Naive thymus-derived CD8-positive, alpha-beta T cell (primary cell): ENCODE measurements around the gene CRACR2B. TPM values are rescaled to one million over a fixed set of nuclear protein-coding genes. Genes with fewer than 3 reads are reported as not detected.

Experiments used
- ATAC-seq, 2 donors: fragments of 150-1000 bp; cut with Tn5 transposase in 1 of 2; sonication (Bioruptor Pico), chemical (Tn5 transposase) in 1 of 2; 1 replicate in 1 of 2; 2 replicates in 1 of 2; pipeline ENCODE4 v1.10.0; 2021; ENCODE audit warnings: mild to moderate bottlenecking in 2 of 2, moderate library complexity in 2 of 2
- POLR2A ChIA-PET: fragments of 350-600 bp; sonication (Branson Sonifier 250); formaldehyde crosslinking; loops from one replicate; lab custom pipeline; 2021; ENCODE audit warnings: antibody characterized with exemption; lab: Charles Lee
- DNase-seq, 10 donors: peaks; one replicate each; pipeline versions ENCODE4 v3.0.0 to v3.0.0-alpha.2; 2020 to 2022
- H3K27ac Mint-ChIP-seq, 10 donors: one replicate each; pipeline ENCODE4 v1.8.0; 2020 to 2022; ENCODE audit warnings: mild to moderate bottlenecking in 10 of 10, mixed read lengths in 10 of 10, moderate library complexity in 4 of 10, inconsistent platforms in 1 of 10
- H3K27me3 Mint-ChIP-seq, 5 donors: one replicate each; pipeline ENCODE4 v1.8.0; 2021 to 2022; ENCODE audit warnings: mixed read lengths in 5 of 5
- H3K36me3 Mint-ChIP-seq, 3 donors: one replicate each; pipeline ENCODE4 v1.8.0; 2020 to 2022; ENCODE audit warnings: mixed read lengths in 3 of 3, mild to moderate bottlenecking in 2 of 3, inconsistent platforms in 1 of 3
- H3K4me1 Mint-ChIP-seq, 4 donors: one replicate each; pipeline ENCODE4 v1.8.0; 2021 to 2022; ENCODE audit warnings: mixed read lengths in 4 of 4
- H3K4me3 Mint-ChIP-seq, 10 donors: one replicate each; pipeline ENCODE4 v1.8.0; 2020 to 2022; ENCODE audit warnings: mild to moderate bottlenecking in 10 of 10, mixed read lengths in 10 of 10, moderate library complexity in 6 of 10, inconsistent platforms in 1 of 10
- H3K9me3 Mint-ChIP-seq, 9 donors: one replicate each; pipeline ENCODE4 v1.8.0; 2020 to 2022; ENCODE audit warnings: mixed read lengths in 9 of 9, mild to moderate bottlenecking in 3 of 9, inconsistent platforms in 1 of 9, moderate library complexity in 1 of 9
- polyA plus RNA-seq, 3 donors: library from polyadenylated mRNA; unstranded; fragments of 300-500 nt; fragmentation: Illumina TruSeq; gene quantifications; one replicate each; pipeline ENCODE4 v1.2.3, GENCODE V29; 2021
- total RNA-seq, 8 experiments: library from RNA in 2 of 8; stranded (reverse) in 2 of 8; gene quantifications; one replicate each; pipeline ENCODE4 v1.2.3 and lab custom pipeline; 2021 to 2026

Gene CRACR2B
- total and polyA plus RNA-seq, 5 experiments from 2014 or later: 0.18 to 0.85 (median 0.60) TPM; not detected in 2

GRCh38 chr11:837189-837989 is 9.7 kb downstream of the CRACR2B start:
- DNase-seq (no peak), ATAC-seq (no peak)
- Mint-ChIP-seq H3K9me3 (no peaks in the 10 kb centered on the region), H3K4me3 (no peak overlapping the region), H3K4me1 (peaks cover 7 to 38% (median 21%) of the 10 kb centered on the region in 4 donors), H3K27ac (no peak overlapping the region), H3K36me3 (peaks cover 0 to 9% (median 0%) of the 10 kb centered on the region in 3 donors), H3K27me3 (no peaks in the 10 kb centered on the region)
- POLR2A ChIA-PET: interaction anchor here (1.0 to 12.0 kb wide), 4 partner anchors 7 to 17 kb away, joined by 4 to 127 read pairs (median 4); partner anchors contain the start of gene PNPLA2

DNA sequence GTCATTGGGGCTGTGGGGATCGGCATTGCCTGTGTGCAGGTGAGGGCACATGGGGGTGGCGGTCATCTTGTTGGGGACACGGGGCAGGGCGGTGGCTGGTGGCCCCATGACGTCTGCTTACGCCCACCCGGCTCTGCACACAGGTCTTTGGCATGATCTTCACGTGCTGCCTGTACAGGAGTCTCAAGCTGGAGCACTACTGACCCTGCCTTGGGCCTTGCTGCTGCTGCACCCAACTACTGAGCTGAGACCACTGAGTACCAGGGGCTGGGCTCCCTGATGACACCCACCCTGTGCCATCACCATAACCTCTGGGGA is 10.2 kb downstream of the CRACR2B start:
- Mint-ChIP-seq H3K27me3 (no peaks in the 10 kb centered on the region), H3K9me3 (no peaks in the 10 kb centered on the region), H3K27ac (no peak overlapping the region), H3K36me3 (peaks cover 0 to 9% (median 0%) of the 10 kb centered on the region in 3 donors), H3K4me1 (peaks cover 7 to 38% (median 20%) of the 10 kb centered on the region in 4 donors), H3K4me3 (peak overlapping the region in 1 of 10 donors; percentile 38)
- DNase-seq (no peak), ATAC-seq (no peak)
- POLR2A ChIA-PET: interaction anchor here (0.6 to 12.0 kb wide), 4 partner anchors 10 to 19 kb away, joined by 4 to 127 read pairs (median 4); partner anchors contain the start of gene PNPLA2

- H3K4me3 Mint-ChIP-seq: peak overlapping the region in 1 of 10 donors; percentile 14
- H3K27ac Mint-ChIP-seq: peak overlapping the region in 4 of 10 donors; percentile 31 to 54 (median 42)
- no peaks in the 10 kb centered on the region for H3K9me3 Mint-ChIP-seq
- H3K27me3 Mint-ChIP-seq: no peaks in the 10 kb centered on the region
- POLR2A ChIA-PET: interaction anchor here (0.6 to 12.0 kb wide), 3 partner anchors 9 to 18 kb away, joined by 4 to 127 read pairs (median 4); partner anchors contain the start of gene PNPLA2
- H3K4me1 Mint-ChIP-seq: peaks cover 9 to 41% (median 24%) of the 10 kb centered on the region in 4 donors
- ATAC-seq: no peak
- peaks cover 0 to 9% (median 0%) of the 10 kb centered on the region in 3 donors for H3K36me3 Mint-ChIP-seq
- no peak for DNase-seq
Observed at GRCh38 chr11:838441-839279, 10.9 kb downstream of the CRACR2B start.

GRCh38 chr11:839280-839623 is 11.5 kb downstream of the CRACR2B start:
- H3K27ac Mint-ChIP-seq: peak overlapping the region in 1 of 10 donors; percentile 4
- peaks cover 0 to 9% (median 0%) of the 10 kb centered on the region in 3 donors for H3K36me3 Mint-ChIP-seq
- H3K4me1 Mint-ChIP-seq: peaks cover 8 to 41% (median 27%) of the 10 kb centered on the region in 4 donors
- no peak for ATAC-seq
- H3K27me3 Mint-ChIP-seq: no peaks in the 10 kb centered on the region
- H3K4me3 Mint-ChIP-seq: no peak overlapping the region
- no peak for DNase-seq
- H3K9me3 Mint-ChIP-seq: no peaks in the 10 kb centered on the region
- POLR2A ChIA-PET: interaction anchor here (6.1 to 12.0 kb wide), 3 partner anchors 9 to 19 kb away, joined by 51 to 127 read pairs (median 92); partner anchors contain the start of genes CD151, CRACR2B and PNPLA2

- H3K9me3 Mint-ChIP-seq: no peaks in the 10 kb centered on the region
- no peaks in the 10 kb centered on the region for H3K27me3 Mint-ChIP-seq
- POLR2A ChIA-PET: interaction anchor here (1.2 to 6.2 kb wide), 6 partner anchors 10 to 42 kb away, joined by 3 to 92 read pairs (median 7); partner anchors contain the start of genes CD151, CRACR2B and PNPLA2
- DNase-seq (no peak), ATAC-seq (no peak)
- H3K27ac Mint-ChIP-seq: peak overlapping the region in 2 of 10 donors; percentile 38 to 46
- H3K4me3 Mint-ChIP-seq: peak overlapping the region in 9 of 10 donors; percentile 48 to 91 (median 80)
- H3K36me3 Mint-ChIP-seq: peaks cover 0 to 9% (median 0%) of the 10 kb centered on the region in 3 donors
- H3K4me1 Mint-ChIP-seq: peaks cover 11 to 41% (median 30%) of the 10 kb centered on the region in 4 donors
Observed at GRCh38 chr11:839875-840617, 12.3 kb downstream of the CRACR2B start.

DNA sequence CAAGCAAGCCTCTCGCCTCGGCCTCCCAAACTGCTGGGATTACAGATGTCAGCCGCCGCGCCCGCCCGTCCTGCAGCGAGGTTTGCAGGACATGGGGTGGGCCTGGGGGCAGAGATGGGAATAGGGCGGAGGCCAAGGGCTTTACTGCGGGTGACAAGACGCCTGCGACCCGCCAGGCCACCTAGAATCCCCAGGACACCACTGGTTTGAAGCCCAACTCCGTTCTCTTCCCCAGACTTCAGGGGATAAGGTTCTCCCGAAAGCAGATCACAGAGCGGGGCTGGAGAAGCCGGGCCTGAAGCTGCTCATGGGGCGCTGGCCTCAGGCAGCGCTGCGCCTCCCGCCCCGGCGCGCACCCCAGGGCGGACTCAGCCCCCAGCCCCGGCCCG is 14.3 kb downstream of the CRACR2B start:
- peak in 1 of 2 donors; percentile 4 for ATAC-seq
- H3K4me3 Mint-ChIP-seq: peak overlapping the region; percentile 78 to 91 (median 84)
- POLR2A ChIA-PET: interaction anchor here (0.6 to 6.2 kb wide), 8 partner anchors 8 to 69 kb away, joined by 3 to 92 read pairs (median 10); partner anchors contain the start of genes CD151, CHID1, CRACR2B and PNPLA2

GRCh38 chr11:842370-843002 is 14.8 kb downstream of the CRACR2B start, which contains the start of the genes POLR2L and TSPAN4:
Gene POLR2L (minus strand): TSS chr11:842529. CDS start chr11:842508, 21 bp downstream.
Gene TSPAN4 (plus strand): TSS chr11:842852. CDS start chr11:850305, 7,453 bp downstream.
- Mint-ChIP-seq H3K27me3 (peaks cover 0 to 1% (median 0%) of the 10 kb centered on the region in 5 donors), H3K27ac (peak within 1 kb of the TSS in 9 of 10 donors; percentile 62 to 83 (median 75)), H3K9me3 (no peaks in the 10 kb centered on the region), H3K36me3 (peaks cover 0 to 9% (median 0%) of the 10 kb centered on the region in 3 donors), H3K4me1 (peaks cover 11 to 41% (median 36%) of the 10 kb centered on the region in 4 donors), H3K4me3 (peak within 1 kb of the TSS; percentile 78 to 91 (median 85))
- DNase-seq (peak; percentile 68 to 98 (median 84)), ATAC-seq (peak; percentile 78 to 81)
- POLR2A ChIA-PET: interaction anchor here (0.9 to 6.2 kb wide), 14 partner anchors 8 to 279 kb away, joined by 3 to 92 read pairs (median 6); partner anchors contain the start of genes CD151, CHID1, CRACR2B and PHRF1

More for the DNA sequence above, 14.3 kb downstream of the CRACR2B start:
- Mint-ChIP-seq H3K27me3 (peaks cover 0 to 1% (median 0%) of the 10 kb centered on the region in 5 donors), H3K9me3 (no peaks in the 10 kb centered on the region), H3K36me3 (peaks cover 0 to 9% (median 0%) of the 10 kb centered on the region in 3 donors), H3K4me1 (peaks cover 11 to 42% (median 36%) of the 10 kb centered on the region in 4 donors), H3K27ac (peak overlapping the region in 9 of 10 donors; percentile 59 to 83 (median 71))
- no peak for DNase-seq

GRCh38 chr11:843086-843734 is 15.5 kb downstream of the CRACR2B start:
- POLR2A ChIA-PET: interaction anchor here (0.6 to 6.2 kb wide), 15 partner anchors 9 to 280 kb away, joined by 3 to 92 read pairs (median 4); partner anchors contain the start of genes AP2A2, CD151, CHID1 and CRACR2B
- Mint-ChIP-seq H3K4me3 (peak overlapping the region; percentile 68 to 90 (median 79)), H3K36me3 (peaks cover 0 to 9% (median 0%) of the 10 kb centered on the region in 3 donors), H3K27me3 (peaks cover 0 to 1% (median 0%) of the 10 kb centered on the region in 5 donors), H3K4me1 (peaks cover 11 to 41% (median 36%) of the 10 kb centered on the region in 4 donors), H3K27ac (peak overlapping the region in 9 of 10 donors; percentile 44 to 79 (median 71)), H3K9me3 (no peaks in the 10 kb centered on the region)
- ATAC-seq: peak in 1 of 2 donors; percentile 14
- DNase-seq: no peak

- H3K4me3 Mint-ChIP-seq: peak overlapping the region; percentile 68 to 90 (median 79)
- H3K27ac Mint-ChIP-seq: peak overlapping the region; percentile 44 to 79 (median 70)
- peaks cover 11 to 47% (median 41%) of the 10 kb centered on the region in 4 donors for H3K4me1 Mint-ChIP-seq
- POLR2A ChIA-PET: interaction anchor here (1.0 to 6.2 kb wide), 7 partner anchors 7 to 67 kb away, joined by 4 to 92 read pairs (median 10); partner anchors contain the start of genes CD151, CHID1, CRACR2B and PNPLA2
- peak in 1 of 2 donors; percentile 9 for ATAC-seq
- peaks cover 0 to 7% (median 0%) of the 10 kb centered on the region in 3 donors for H3K36me3 Mint-ChIP-seq
- peaks cover 0 to 4% (median 0%) of the 10 kb centered on the region in 5 donors for H3K27me3 Mint-ChIP-seq
- H3K9me3 Mint-ChIP-seq: no peaks in the 10 kb centered on the region
- DNase-seq: no peak
Observed at GRCh38 chr11:843818-844692, 16.3 kb downstream of the CRACR2B start.
